GM18858 (cell line): ENCODE data around the gene FMO3.

Experiments used
- ATAC-seq: cut with Tn5 transposase; IDR thresholded peaks from one replicate; pipeline ENCODE4 v1.9.1; 2021; ENCODE audit not compliant: unreplicated experiment

The FMO3 gene

GRCh38 chr1:171090604-171091003 is at the start of gene FMO3:
Gene FMO3, plus strand, starts transcription at chr1:171090905. Its CDS starts 1,754 bp downstream, at chr1:171092659.
- no peak for ATAC-seq

- ATAC-seq = no peak
Measured at GRCh38 chr1:171048014-171048413, 42.7 kb upstream of the FMO3 start.

GRCh38 chr1:171052977-171053376 is 37.7 kb upstream of the FMO3 start:
- no peak for ATAC-seq

- no peak for ATAC-seq
Measured at GRCh38 chr1:171055966-171056643, 34.6 kb upstream of the FMO3 start.

- no peak for ATAC-seq
Measured at GRCh38 chr1:171061425-171062143, 29.1 kb upstream of the FMO3 start.

- ATAC-seq = no peak
Measured at GRCh38 chr1:171062902-171063301, 27.8 kb upstream of the FMO3 start.

- ATAC-seq = no peak
Measured at GRCh38 chr1:171075041-171075440, 15.7 kb upstream of the FMO3 start.

- no peak for ATAC-seq
Measured at GRCh38 chr1:171081314-171081753, 9.4 kb upstream of the FMO3 start.

GRCh38 chr1:171081763-171082201 is 8.9 kb upstream of the FMO3 start:
- ATAC-seq = no peak

GRCh38 chr1:171082606-171083005 is 8.1 kb upstream of the FMO3 start:
- no peak for ATAC-seq

GRCh38 chr1:171083222-171083621 is 7.5 kb upstream of the FMO3 start:
- no peak for ATAC-seq

- no peak for ATAC-seq
Measured at GRCh38 chr1:171084091-171084490, 6.6 kb upstream of the FMO3 start.

GRCh38 chr1:171084870-171085269 is 5.8 kb upstream of the FMO3 start:
- ATAC-seq = no peak

GRCh38 chr1:171087896-171088295 is 2.8 kb upstream of the FMO3 start:
- no peak for ATAC-seq

- ATAC-seq = no peak
Measured at GRCh38 chr1:171103862-171104261, 13.2 kb downstream of the FMO3 start.

- ATAC-seq = no peak
Measured at GRCh38 chr1:171107262-171107940, 16.7 kb downstream of the FMO3 start.

GRCh38 chr1:171107969-171108368 is 17.3 kb downstream of the FMO3 start:
- ATAC-seq = no peak

- ATAC-seq = no peak
Measured at GRCh38 chr1:171109966-171110365, 19.3 kb downstream of the FMO3 start.

- ATAC-seq = no peak
Measured at GRCh38 chr1:171110621-171111326, 20.1 kb downstream of the FMO3 start.

- no peak for ATAC-seq
Measured at GRCh38 chr1:171112119-171112518, 21.4 kb downstream of the FMO3 start.

GRCh38 chr1:171113382-171113781 is 22.7 kb downstream of the FMO3 start:
- ATAC-seq = no peak
